HFF-Myc (cell line): ENCODE results near the gene DNMT3B.

Source experiments
- DNase-seq: peaks from one replicate; pipeline ENCODE4 v3.0.0-alpha.2; 2011; ENCODE audit warnings: low read depth; ENCODE audit errors: extremely low read depth
- H3K4me3 ChIP-seq: replicated peaks from 2 replicates; pipeline ENCODE4 v1.5.1; 2011; ENCODE audit warnings: low read depth, mild to moderate bottlenecking, control low read depth, low read length
- TF ChIP-seq, protein P1 (sequence below): IDR thresholded peaks from 2 replicates; pipeline ENCODE4 v1.5.1; 2012; ENCODE audit warnings: mild to moderate bottlenecking, low read depth, low read length, control low read depth; ENCODE audit errors: missing control alignments

The DNMT3B gene

DNA sequence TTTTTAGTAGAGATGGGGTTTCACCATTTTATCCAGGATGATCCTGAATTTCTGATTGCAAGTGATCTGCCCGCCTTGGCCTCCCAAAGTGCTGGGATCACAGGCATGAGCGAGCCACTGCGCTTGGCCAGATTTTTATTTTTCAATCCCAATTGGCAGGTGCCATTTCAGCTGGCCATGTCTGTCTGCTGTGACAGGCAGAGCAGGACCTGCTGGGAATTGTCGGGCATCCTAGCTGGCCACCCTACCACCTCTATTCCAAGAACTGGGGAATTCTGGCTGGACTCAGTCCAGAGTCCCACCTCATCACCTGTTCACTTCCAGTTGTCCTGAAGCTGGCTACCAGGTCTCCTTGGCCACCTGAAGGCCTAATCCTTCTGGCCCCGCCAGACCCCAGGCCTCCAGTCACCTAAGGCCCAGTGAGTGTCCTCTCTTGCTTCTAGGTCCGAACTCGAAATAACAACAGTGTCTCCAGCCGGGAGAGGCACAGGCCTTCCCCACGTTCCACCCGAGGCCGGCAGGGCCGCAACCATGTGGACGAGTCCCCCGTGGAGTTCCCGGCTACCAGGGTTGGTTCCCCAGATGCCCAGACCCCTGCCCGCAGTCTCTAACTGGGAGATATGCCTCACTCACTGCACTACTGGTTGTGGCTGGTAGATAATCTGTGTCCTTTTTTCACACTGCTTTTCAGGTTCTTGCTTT is 24.0 kb downstream of the DNMT3B start:
- H3K4me3 ChIP-seq = no peak overlapping the region
- DNase-seq = no peak
- TF ChIP-seq, protein P1, sequence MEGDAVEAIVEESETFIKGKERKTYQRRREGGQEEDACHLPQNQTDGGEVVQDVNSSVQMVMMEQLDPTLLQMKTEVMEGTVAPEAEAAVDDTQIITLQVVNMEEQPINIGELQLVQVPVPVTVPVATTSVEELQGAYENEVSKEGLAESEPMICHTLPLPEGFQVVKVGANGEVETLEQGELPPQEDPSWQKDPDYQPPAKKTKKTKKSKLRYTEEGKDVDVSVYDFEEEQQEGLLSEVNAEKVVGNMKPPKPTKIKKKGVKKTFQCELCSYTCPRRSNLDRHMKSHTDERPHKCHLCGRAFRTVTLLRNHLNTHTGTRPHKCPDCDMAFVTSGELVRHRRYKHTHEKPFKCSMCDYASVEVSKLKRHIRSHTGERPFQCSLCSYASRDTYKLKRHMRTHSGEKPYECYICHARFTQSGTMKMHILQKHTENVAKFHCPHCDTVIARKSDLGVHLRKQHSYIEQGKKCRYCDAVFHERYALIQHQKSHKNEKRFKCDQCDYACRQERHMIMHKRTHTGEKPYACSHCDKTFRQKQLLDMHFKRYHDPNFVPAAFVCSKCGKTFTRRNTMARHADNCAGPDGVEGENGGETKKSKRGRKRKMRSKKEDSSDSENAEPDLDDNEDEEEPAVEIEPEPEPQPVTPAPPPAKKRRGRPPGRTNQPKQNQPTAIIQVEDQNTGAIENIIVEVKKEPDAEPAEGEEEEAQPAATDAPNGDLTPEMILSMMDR = no peak

DNA sequence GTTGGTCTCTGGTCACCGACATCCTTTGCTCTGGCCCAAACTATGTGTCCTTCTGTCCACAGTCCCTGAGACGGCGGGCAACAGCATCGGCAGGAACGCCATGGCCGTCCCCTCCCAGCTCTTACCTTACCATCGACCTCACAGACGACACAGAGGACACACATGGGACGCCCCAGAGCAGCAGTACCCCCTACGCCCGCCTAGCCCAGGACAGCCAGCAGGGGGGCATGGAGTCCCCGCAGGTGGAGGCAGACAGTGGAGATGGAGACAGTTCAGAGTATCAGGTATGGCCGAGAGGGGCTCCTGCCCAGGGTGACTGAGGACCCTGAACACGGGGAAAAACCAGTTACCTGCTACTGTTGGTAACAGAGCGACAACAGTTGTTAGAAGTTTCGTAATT is 25.0 kb downstream of the DNMT3B start:
- TF ChIP-seq, protein P1 = no peak
- no peak for DNase-seq
- no peak overlapping the region for H3K4me3 ChIP-seq

DNA sequence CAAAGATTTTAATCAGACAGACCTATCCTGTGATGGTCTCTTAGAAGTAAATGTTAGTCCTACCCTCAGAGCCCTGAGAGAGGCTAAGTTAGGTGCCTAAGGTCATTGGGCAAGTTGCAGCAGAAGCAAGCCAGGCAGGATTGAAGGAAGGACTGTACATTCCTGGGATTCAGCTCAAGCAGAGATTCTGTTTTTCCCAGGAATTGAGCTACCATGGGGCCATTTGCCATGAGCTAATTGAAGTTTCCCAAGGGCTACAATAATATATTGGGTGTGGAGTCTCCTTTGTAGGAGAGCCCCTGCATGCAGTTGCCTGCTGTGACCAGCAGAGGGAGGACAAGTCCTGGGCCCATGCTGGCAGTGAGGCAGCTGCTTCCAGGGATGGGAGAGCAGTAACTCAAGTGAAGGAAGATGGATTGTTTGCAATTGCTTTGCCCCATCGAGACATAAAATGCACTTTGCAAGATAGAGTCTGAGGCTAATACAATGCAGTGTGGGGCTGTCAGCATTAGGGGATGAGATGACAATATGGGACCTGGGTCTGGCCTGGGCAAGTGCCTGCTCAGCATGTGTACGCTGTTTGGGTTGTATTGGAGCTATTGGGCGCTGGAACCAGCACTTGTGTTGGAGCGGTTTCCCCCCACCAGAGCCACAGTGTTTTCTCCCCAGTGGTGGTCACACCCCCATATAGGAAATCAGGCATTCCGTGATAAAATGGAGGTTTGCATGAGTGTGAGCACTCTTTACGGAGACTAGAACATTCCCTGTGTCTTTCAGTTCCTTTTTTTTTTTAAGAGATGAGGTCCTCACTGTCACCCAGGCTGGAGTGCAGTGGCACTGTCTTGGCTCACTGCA is 27.9 kb downstream of the DNMT3B start:
- DNase-seq = peak; percentile 24
- TF ChIP-seq, protein P1 = peak; percentile 100
- no peak overlapping the region for H3K4me3 ChIP-seq

GRCh38 chr20:32790751-32791057 is 28.5 kb downstream of the DNMT3B start:
- no peak for DNase-seq
- no peak overlapping the region for H3K4me3 ChIP-seq

GRCh38 chr20:32792316-32792715 is 30.1 kb downstream of the DNMT3B start:
- H3K4me3 ChIP-seq = no peak overlapping the region
- TF ChIP-seq, protein P1 = no peak
- DNase-seq = no peak

More at GRCh38 chr20:32790751-32791057, 28.5 kb downstream of the DNMT3B start:
- TF ChIP-seq, protein P1 = no peak

GRCh38 chr20:32792731-32793458 is 30.7 kb downstream of the DNMT3B start:
- H3K4me3 ChIP-seq = no peak overlapping the region
- TF ChIP-seq, protein P1 = no peak
- DNase-seq = no peak
